Skin of body (tissue), 2 donors: ENCODE data around the gene ERP29. TPM values are rescaled to one million over a fixed set of nuclear protein-coding genes. Genes with fewer than 3 reads are reported as not detected.
"Not testable (repeated sequence)": the region's sequence is repeated elsewhere in the genome, so short reads cannot be mapped to it uniquely, and the experiment has no call there.

Experiments
- DNase-seq: peaks from one replicate; lab custom pipeline; 2025; lab: John Stamatoyannopoulos, UW
- total RNA-seq: library from RNA; depleted of rRNA; stranded (reverse); fragments of >200 nt; gene quantifications from one replicate; pipeline ENCODE4 v1.2.3, GENCODE V29; 2014

Gene ERP29
- total RNA-seq: 42.7 TPM

GRCh38 chr12:112012775-112013600, at the start of gene ERP29, which contains the start of gene TMEM116:
Gene ERP29 (plus strand): TSS chr12:112013426. CDS start chr12:112013466, 40 bp downstream.
Gene TMEM116 (minus strand): TSS chr12:112013165. CDS start chr12:112005270, 7,895 bp downstream.
- DNase-seq: peak; percentile 99

- DNase-seq: no peak
Measured at GRCh38 chr12:111964935-111965334, 48.3 kb upstream of the ERP29 start.

GRCh38 chr12:111971800-111972199, 41.4 kb upstream of the ERP29 start:
- DNase-seq: no peak

GRCh38 chr12:111975161-111975931, 37.9 kb upstream of the ERP29 start:
- DNase-seq: no peak

GRCh38 chr12:111976291-111976690, 36.9 kb upstream of the ERP29 start:
- DNase-seq: no peak

GRCh38 chr12:111976860-111977259, 36.4 kb upstream of the ERP29 start:
- no peak for DNase-seq

- no peak for DNase-seq
Measured at GRCh38 chr12:111978545-111978944, 34.7 kb upstream of the ERP29 start.

GRCh38 chr12:111980598-111980997, 32.6 kb upstream of the ERP29 start:
- no peak for DNase-seq

GRCh38 chr12:111981987-111982386, 31.2 kb upstream of the ERP29 start:
- DNase-seq: no peak

GRCh38 chr12:111984820-111985219, 28.4 kb upstream of the ERP29 start:
- no peak for DNase-seq

- no peak for DNase-seq
Measured at GRCh38 chr12:111991535-111991934, 21.7 kb upstream of the ERP29 start.

GRCh38 chr12:111991946-111992345, 21.3 kb upstream of the ERP29 start:
- DNase-seq: no peak

- no peak for DNase-seq
Measured at GRCh38 chr12:111992464-111992863, 20.8 kb upstream of the ERP29 start.

- no peak for DNase-seq
Measured at GRCh38 chr12:111993292-111994150, 19.7 kb upstream of the ERP29 start.

- DNase-seq: not testable (repeated sequence)
Measured at GRCh38 chr12:111994211-111995111, 18.8 kb upstream of the ERP29 start.

GRCh38 chr12:111995782-111996480, 17.3 kb upstream of the ERP29 start:
- DNase-seq: no peak

GRCh38 chr12:111997300-111997699, 15.9 kb upstream of the ERP29 start:
- no peak for DNase-seq

GRCh38 chr12:111998015-111998414, 15.2 kb upstream of the ERP29 start:
- no peak for DNase-seq

GRCh38 chr12:111999129-111999528, 14.1 kb upstream of the ERP29 start:
- DNase-seq: not testable (repeated sequence)

- DNase-seq: no peak
Measured at GRCh38 chr12:112000820-112001219, 12.4 kb upstream of the ERP29 start.
